SK-N-SH (cell line): ENCODE data around the gene THADA. TPM values are rescaled to one million over a fixed set of nuclear protein-coding genes. Genes with fewer than 3 reads are reported as not detected.

Experiments used
- CTCF ChIA-PET: fragments of 300-600, 350-600 bp; formaldehyde crosslinking; extraction: SDS; loops from one replicate; lab custom pipeline; 2021; lab: Yijun Ruan, JAX
- POLR2A ChIA-PET: fragments of 350-600 bp; sonication (Branson Sonifier 250); formaldehyde crosslinking; extraction: SDS; loops from one replicate; lab custom pipeline; 2020; ENCODE audit warnings: antibody characterized with exemption, inconsistent platforms; lab: Yijun Ruan, JAX
- DNase-seq: peaks from one replicate; pipeline ENCODE4 v3.0.0; 2012
- H2AFZ ChIP-seq: fragments of 200-600 bp; sonication (generic); 2 replicates; pipeline ENCODE4 v1.8.1; 2016; ENCODE audit warnings: antibody characterized with exemption, mild to moderate bottlenecking, low read depth
- H3F3A ChIP-seq: fragments of 200-600 bp; sonication (generic); replicated peaks from 2 replicates; pipeline ENCODE3; 2016; ENCODE audit warnings: antibody characterized with exemption, mild to moderate bottlenecking; ENCODE audit not compliant: insufficient read depth
- H3K27ac ChIP-seq, 2 experiments: fragments of 200-500 bp in 1 of 2; fragments of 200-600 bp in 1 of 2; sonication (Bioruptor generic) in 1 of 2; sonication (generic), shearing (Covaris generic) in 1 of 2; 2 replicates each; pipeline versions ENCODE4 v1.5.1 to v1.6.1; 2014 to 2016; ENCODE audit warnings: low read depth in 2 of 2, inconsistent platforms in 1 of 2, low read length in 1 of 2, mild to moderate bottlenecking in 1 of 2, mixed read lengths in 1 of 2
- H3K27me3 ChIP-seq: fragments of 200-600 bp; sonication (generic), shearing (Covaris generic); 2 replicates; pipeline ENCODE4 v1.6.1; 2016; ENCODE audit warnings: mixed run types; ENCODE audit not compliant: insufficient read depth
- H3K36me3 ChIP-seq, 2 experiments: fragments of 200-500 bp in 1 of 2; fragments of 200-600 bp in 1 of 2; sonication (Bioruptor generic) in 1 of 2; sonication (generic) in 1 of 2; replicated peaks in 1 of 2; 2 replicates each; pipeline versions ENCODE3 to v1.5.1; 2014 to 2016; ENCODE audit warnings: low read length in 1 of 2, mild to moderate bottlenecking in 1 of 2; ENCODE audit not compliant: insufficient read depth in 2 of 2, control insufficient read depth in 1 of 2
- H3K4me1 ChIP-seq, 2 experiments: fragments of 200-500 bp in 1 of 2; fragments of 200-600 bp in 1 of 2; sonication (Bioruptor generic) in 1 of 2; sonication (generic), shearing (Covaris generic) in 1 of 2; 2 replicates each; pipeline versions ENCODE4 v1.5.1 to v1.6.1; 2014 to 2016; ENCODE audit warnings: low read depth in 1 of 2, low read length in 1 of 2, mixed run types in 1 of 2; ENCODE audit not compliant: insufficient read depth in 2 of 2, control insufficient read depth in 1 of 2
- H3K4me2 ChIP-seq: fragments of 200-600 bp; sonication (generic), shearing (Covaris generic); 2 replicates; pipeline ENCODE4 v1.6.1; 2017; ENCODE audit warnings: mixed run types
- H3K4me3 ChIP-seq, 2 experiments: fragments of 200-500 bp in 1 of 2; fragments of 200-600 bp in 1 of 2; sonication (Bioruptor generic) in 1 of 2; sonication (generic), shearing (Covaris generic) in 1 of 2; 2 replicates each; pipeline versions ENCODE4 v1.5.1 to v1.8.1; 2014 to 2016; ENCODE audit warnings: low read depth in 2 of 2, inconsistent platforms in 1 of 2, low read length in 1 of 2, mild to moderate bottlenecking in 1 of 2, mixed read lengths in 1 of 2, moderate library complexity in 1 of 2
- H3K79me2 ChIP-seq: fragments of 200-600 bp; sonication (generic); 2 replicates; pipeline ENCODE4 v1.8.1; 2017; ENCODE audit warnings: mild to moderate bottlenecking; ENCODE audit not compliant: insufficient read depth
- H3K9ac ChIP-seq: fragments of 200-600 bp; sonication (generic); 2 replicates; pipeline ENCODE4 v1.6.1; 2017; ENCODE audit warnings: mixed run types
- H3K9me2 ChIP-seq: fragments of 200-600 bp; sonication (generic); 2 replicates; pipeline ENCODE4 v1.6.1; 2017; ENCODE audit warnings: mixed run types
- H3K9me3 ChIP-seq: fragments of 200-600 bp; sonication (generic); 2 replicates; pipeline ENCODE4 v1.6.1; 2017; ENCODE audit warnings: mixed run types, mild to moderate bottlenecking, moderate library complexity
- H4K20me1 ChIP-seq: fragments of 200-600 bp; sonication (generic); 2 replicates; pipeline ENCODE4 v1.6.1; 2017; ENCODE audit warnings: mild to moderate bottlenecking, mixed run types; ENCODE audit not compliant: insufficient read depth
- CTCF ChIP-seq: fragments of 200-600 bp; sonication (generic); IDR thresholded peaks from 2 replicates; pipeline ENCODE4 v1.6.1; 2017; ENCODE audit warnings: antibody characterized with exemption, mild to moderate bottlenecking, moderate library complexity
- ELF1 ChIP-seq: IDR thresholded peaks from 2 replicates; pipeline ENCODE4 v1.4.0; 2012
- EZH2phosphoT487 ChIP-seq: fragments of 200-600 bp; sonication (generic); IDR thresholded peaks from 2 replicates; pipeline ENCODE4 v1.6.1; 2017; ENCODE audit warnings: low read depth, mixed run types, mild to moderate bottlenecking, antibody characterized with exemption, moderate library complexity, borderline replicate concordance
- GABPA ChIP-seq: IDR thresholded peaks from 2 replicates; pipeline ENCODE4 v1.4.0; 2012; ENCODE audit warnings: low read depth, mild to moderate bottlenecking
- GATA2 ChIP-seq: sonication (generic); formaldehyde crosslinking; IDR thresholded peaks from 2 replicates; pipeline ENCODE4 v1.5.0; 2020; ENCODE audit warnings: mild to moderate bottlenecking, missing genetic modification reagents
- JUND ChIP-seq: IDR thresholded peaks from 2 replicates; pipeline ENCODE4 v1.4.0; 2012
- MXI1 ChIP-seq: IDR thresholded peaks from 2 replicates; pipeline ENCODE4 v1.6.1; 2012; ENCODE audit warnings: mild to moderate bottlenecking, low read depth, low read length, improper control_type of control experiment
- RFX5 ChIP-seq: IDR thresholded peaks from 2 replicates; pipeline ENCODE4 v1.6.1; 2012; ENCODE audit warnings: mild to moderate bottlenecking, improper control_type of control experiment, low read length
- TAF1 ChIP-seq: IDR thresholded peaks from 2 replicates; pipeline ENCODE4 v1.6.1; 2012; ENCODE audit warnings: low read depth, mild to moderate bottlenecking, low read length, moderate library complexity, borderline replicate concordance
- USF1 ChIP-seq: IDR thresholded peaks from 2 replicates; pipeline ENCODE4 v1.4.0; 2012; ENCODE audit warnings: low read depth, borderline replicate concordance
- USF2 ChIP-seq: fragments of 150-350 bp; IDR thresholded peaks from 2 replicates; pipeline ENCODE4 v1.6.1; 2017; ENCODE audit warnings: antibody characterized with exemption, low read length, low read depth, borderline replicate concordance
- ZBTB33 ChIP-seq: IDR thresholded peaks from 2 replicates; pipeline ENCODE4 v1.4.0; 2012; ENCODE audit warnings: low read depth, borderline replicate concordance
- WGBS: methylation state at CpG from one replicate; pipeline ENCODE4 v1.1.6; 2017; ENCODE audit warnings: low lambda C conversion rate; 5-methylcytosine and 5-hydroxymethylcytosine counted together
- polyA plus RNA-seq, 3 experiments: library from polyadenylated mRNA; depleted of rRNA; stranded (reverse); fragments of >200 nt; gene quantifications; 2 replicates each; pipeline ENCODE4 v1.2.3, GENCODE V29; 2012

Gene THADA
- polyA plus RNA-seq, 1 of the 3 experiments (the other 2 are of a cell fraction) = 25.6 TPM

- TF ChIP-seq CTCF (no peak), USF2 (no peak), USF1 (no peak), RFX5 (no peak), MXI1 (no peak), ELF1 (no peak), ZBTB33 (no peak), EZH2phosphoT487 (no peak), GABPA (no peak), JUND (no peak)
- TF ChIP-seq, all 33 proteins: peak for 0
Measured at GRCh38 chr2:43473767-43474166, 122.1 kb downstream of the THADA start (continued).

GRCh38 chr2:43472527-43473194, 123.2 kb downstream of the THADA start:
- peaks cover 16 to 26% of the 10 kb centered on the region in 2 experiments for H3K36me3 ChIP-seq
- H3K9me2 ChIP-seq = no peaks in the 10 kb centered on the region
- no peak overlapping the region for H3K9ac ChIP-seq
- CTCF ChIA-PET = interaction anchor here (1.0 to 4.4 kb wide), 6 partner anchors 12 to 504 kb away, joined by 3 to 37 read pairs (median 4); no protein-coding TSS in a partner anchor
- POLR2A ChIA-PET = no interaction called here
- no peaks in the 10 kb centered on the region for H4K20me1 ChIP-seq
- H2AFZ ChIP-seq = no peak overlapping the region
- DNase-seq = no peak
- peaks cover 8 to 13% of the 10 kb centered on the region in 2 experiments for H3K4me1 ChIP-seq
- no peak overlapping the region for H3K4me3 ChIP-seq
- no peaks in the 10 kb centered on the region for H3K9me3 ChIP-seq
- 92% methylated on average over 3 of the region's 3 CpGs for WGBS
- TF ChIP-seq JUND (no peak), TAF1 (no peak), GATA2 (no peak)
- H3F3A ChIP-seq = peaks cover 5% of the 10 kb centered on the region
- no peaks in the 10 kb centered on the region for H3K79me2 ChIP-seq
- no peak overlapping the region for H3K4me2 ChIP-seq
- H3K27ac ChIP-seq = no peak overlapping the region
- no peaks in the 10 kb centered on the region for H3K27me3 ChIP-seq
